ENCODE measurements around the gene SRGAP1.

- TF ChIP-seq POLR2A (IDR thresholded peaks at IDR 0.05) (no peak), CTCF (IDR thresholded peaks at IDR 0.05) (no peak)
Measured at GRCh38 chr12:64070454-64070853, 226.0 kb downstream of the SRGAP1 start.
